ENCODE measurements around the gene SYNCRIP. TPM values are rescaled to one million over a fixed set of nuclear protein-coding genes. Genes with fewer than 3 reads are reported as not detected.

The SYNCRIP gene
- total RNA-seq, 1 experiment from 2014 or later = 199 TPM

DNA sequence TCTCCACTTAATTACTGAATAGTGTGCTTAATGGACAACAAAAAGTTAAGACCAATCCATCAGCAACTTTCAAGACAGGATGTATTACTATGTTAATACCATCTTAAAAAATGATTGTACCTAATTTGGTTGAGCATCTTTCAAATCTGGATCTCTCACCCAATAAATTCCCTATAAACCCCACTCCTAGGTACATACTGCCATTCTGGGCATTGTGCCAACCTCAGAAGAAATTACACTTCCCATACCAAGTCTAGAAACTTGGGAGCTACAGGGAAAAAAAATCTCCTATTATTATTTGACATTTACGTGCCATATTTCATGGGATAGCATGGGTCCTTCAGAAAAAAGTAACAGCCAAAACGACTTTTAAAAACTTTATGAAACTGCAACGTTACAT lies 5.1 kb downstream of the SYNCRIP start:
- Histone ChIP-seq H2BK5ac (ENCODE audit: insufficient read length, low read length) (no peak overlapping the region), H3K4me1 (ENCODE audit: insufficient read depth, low read length) (no peaks in the 10 kb centered on the region), H2BK120ac (ENCODE audit: low read depth, low read length, poor library complexity, severe bottlenecking) (no peak overlapping the region), H4K91ac (ENCODE audit: insufficient read length, low read depth, low read length) (no peak overlapping the region), H2BK20ac (ENCODE audit: low read depth, low read length, poor library complexity, severe bottlenecking) (no peak overlapping the region), H2AK5ac (ENCODE audit: insufficient read length, low read length) (no peak overlapping the region), H3K79me1 (ENCODE audit: insufficient read depth, low read depth, low read length, poor library complexity, severe bottlenecking) (no peaks in the 10 kb centered on the region), H3K79me2 (ENCODE audit: insufficient read depth, low read length) (peaks cover 77% of the 10 kb centered on the region), H2AFZ (ENCODE audit: low read length) (no peak overlapping the region), H2BK15ac (ENCODE audit: low read depth, low read length) (no peak overlapping the region), H4K20me1 (ENCODE audit: control insufficient read depth, insufficient read depth, insufficient read length) (no peaks in the 10 kb centered on the region), H3K23ac (ENCODE audit: insufficient read length, low read depth, low read length) (no peak overlapping the region), H4K8ac (replicated peaks; ENCODE audit: insufficient read length, low read depth, low read length) (no peak overlapping the region), H3K27me3 (ENCODE audit: insufficient read depth, low read length) (no peaks in the 10 kb centered on the region), H3K9me3 (ENCODE audit: control insufficient read depth, low read depth, low read length) (no peaks in the 10 kb centered on the region), H3K9ac (ENCODE audit: extremely low read depth, insufficient read length, low read length) (no peak overlapping the region), H3K23me2 (ENCODE audit: insufficient read length, low read depth, low read length, poor library complexity, severe bottlenecking) (peaks cover 5% of the 10 kb centered on the region), H3K18ac (ENCODE audit: insufficient read length, low read depth, low read length) (no peak overlapping the region), H2BK12ac (ENCODE audit: insufficient read length, low read depth, low read length) (no peak overlapping the region), H3K14ac (ENCODE audit: insufficient read depth, low read length) (no peak overlapping the region), H3T11ph (ENCODE audit: low read length) (no peak overlapping the region), H3K27ac (ENCODE audit: insufficient read length, low read depth, low read length) (no peak overlapping the region), H3K4me2 (ENCODE audit: insufficient read depth, insufficient read length, low read length) (no peak overlapping the region), H3K4ac (ENCODE audit: low read depth, low read length) (no peak overlapping the region), H3K56ac (ENCODE audit: insufficient read length, low read depth, low read length) (no peak overlapping the region), H4K5ac (ENCODE audit: insufficient read length, low read depth, low read length) (no peak overlapping the region)
- Mint-ChIP-seq H3K4me1 (peaks cover 30 to 41% of the 10 kb centered on the region in 2 experiments), H3K4me3 (no peak overlapping the region), H3K36me3 (ENCODE audit: insufficient read depth in 1 of 3, low read depth in 3 of 3) (peaks cover 74 to 92% (median 85%) of the 10 kb centered on the region in 3 experiments), H3K9me3 (peaks cover 0 to 3% of the 10 kb centered on the region in 2 experiments; a peak in 2 of 5 replicates), H3K27me3 (ENCODE audit: low read depth) (no peaks in the 10 kb centered on the region), H3K27ac (peak overlapping the region in 1 of 3 experiments; percentile 70; a peak in 1 of 7 replicates)
- TF ChIP-seq CTCF (conservative IDR thresholded peaks at IDR 0.05) = no peak
- 100% methylated on average over 1 of the region's 3 CpGs for WGBS (ENCODE audit: extremely low coverage, insufficient read length, low lambda C conversion rate)
- DNase-seq = no peak

Measured in H9 (cell line).